Glomerular endothelial cell (primary cell): Measurements from ENCODE around the gene LRRC10B. TPM values are rescaled to one million over a fixed set of nuclear protein-coding genes. Genes with fewer than 3 reads are reported as not detected.

Experiments
- total RNA-seq: library from RNA; depleted of rRNA; stranded (reverse); fragments of >200 nt; gene quantifications from 2 replicates; pipeline ENCODE4 v1.2.3, GENCODE V29; 2015

The LRRC10B gene
- total RNA-seq, 1 donor from 2014 or later, result 0.18 TPM

Other genes starting within 250 kb of the LRRC10B start
- 9.0 and 18.6 TPM in 2 replicates for gene VWCE, start 213.4 kb upstream of the LRRC10B start, total RNA-seq
- 173 and 184 TPM in 2 replicates for gene DDB1, start 175.6 kb upstream of the LRRC10B start, total RNA-seq
- gene TKFC, start 175.5 kb upstream of the LRRC10B start, total RNA-seq, result 23.1 and 29.3 TPM in 2 replicates
- gene CYB561A3, start 146.9 kb upstream of the LRRC10B start, total RNA-seq, result 46.1 and 64.1 TPM in 2 replicates
- 19.6 and 22.9 TPM in 2 replicates for gene TMEM138, start 146.4 kb upstream of the LRRC10B start, total RNA-seq
- 5.2 and 9.5 TPM in 2 replicates for gene TMEM216, start 116.2 kb upstream of the LRRC10B start, total RNA-seq
- 30.0 and 38.7 TPM in 2 replicates for gene CPSF7, start 78.8 kb upstream of the LRRC10B start, total RNA-seq
- gene SDHAF2, start 78.6 kb upstream of the LRRC10B start, total RNA-seq, result 30.2 and 50.1 TPM in 2 replicates
- 0.53 and 1.3 TPM in 2 replicates for gene SYT7, start 72.3 kb downstream of the LRRC10B start, total RNA-seq
- 5.1 and 10.1 TPM in 2 replicates for gene DAGLA, start 171.6 kb downstream of the LRRC10B start, total RNA-seq
- gene MYRF, start 243.9 kb downstream of the LRRC10B start, total RNA-seq, result 6.0 and 10.7 TPM in 2 replicates